Keratinocyte (primary cell): ENCODE results near the gene PDE4C. TPM values are rescaled to one million over a fixed set of nuclear protein-coding genes. Genes with fewer than 3 reads are reported as not detected.

ENCODE experiments used
- DNase-seq: peaks from one replicate; pipeline ENCODE4 v3.0.0-alpha.2; 2011; ENCODE audit warnings: low read depth, missing footprints, low spot score
- FAIRE-seq: peaks from 2 replicates; lab custom pipeline; 2011; peaks lifted over from hg19 to GRCh38; lab: Jason Lieb, UNC
- H2AFZ ChIP-seq: 2 replicates; pipeline ENCODE4 v1.6.0; 2012; ENCODE audit warnings: low read length, control low read depth, inconsistent platforms; ENCODE audit not compliant: control insufficient read depth
- H3K27ac ChIP-seq: 2 replicates; pipeline ENCODE4 v1.5.1; 2011; ENCODE audit warnings: low read length; ENCODE audit not compliant: control insufficient read depth, insufficient read depth
- H3K27me3 ChIP-seq: 3 replicates; pipeline ENCODE4 v1.6.0; 2011; ENCODE audit warnings: low read length; ENCODE audit not compliant: control insufficient read depth, insufficient read depth; ENCODE audit errors: extremely low read depth
- H3K36me3 ChIP-seq, 2 experiments: 2 replicates in 1 of 2; 3 replicates in 1 of 2; pipeline ENCODE4 v1.5.1; 2011; ENCODE audit warnings: low read length in 2 of 2, mild to moderate bottlenecking in 1 of 2; ENCODE audit not compliant: control insufficient read depth in 2 of 2, insufficient read depth in 2 of 2; ENCODE audit errors: extremely low read depth in 1 of 2
- H3K4me1 ChIP-seq: 3 replicates; pipeline ENCODE4 v1.5.1; 2011; ENCODE audit warnings: low read length; ENCODE audit not compliant: control insufficient read depth, insufficient read depth; ENCODE audit errors: extremely low read depth
- H3K4me2 ChIP-seq: 3 replicates; pipeline ENCODE4 v1.6.0; 2011; ENCODE audit warnings: low read depth, low read length; ENCODE audit not compliant: control insufficient read depth, insufficient read depth; ENCODE audit errors: extremely low read depth
- H3K4me3 ChIP-seq, 3 experiments: fragments of 200-600 bp in 1 of 3; sonication (generic) in 1 of 3; 2 replicates in 2 of 3; 3 replicates in 1 of 3; pipeline ENCODE4 v1.5.1; 2011 to 2016; ENCODE audit warnings: low read length in 3 of 3, mild to moderate bottlenecking in 3 of 3, control low read depth in 2 of 3, inconsistent platforms in 1 of 3, low read depth in 1 of 3, mixed read lengths in 1 of 3, mixed run types in 1 of 3, moderate library complexity in 1 of 3; ENCODE audit not compliant: control insufficient read depth in 2 of 3, insufficient read depth in 2 of 3; ENCODE audit errors: extremely low read depth in 1 of 3
- H3K79me2 ChIP-seq: 2 replicates; pipeline ENCODE4 v1.6.0; 2012; ENCODE audit warnings: low read length; ENCODE audit not compliant: control insufficient read depth, insufficient read depth
- H3K9ac ChIP-seq: 3 replicates; pipeline ENCODE4 v1.6.0; 2011; ENCODE audit warnings: low read length; ENCODE audit not compliant: control insufficient read depth, insufficient read depth; ENCODE audit errors: extremely low read depth
- H3K9me1 ChIP-seq: 3 replicates; pipeline ENCODE4 v1.6.0; 2011; ENCODE audit warnings: low read length; ENCODE audit not compliant: control insufficient read depth, insufficient read depth; ENCODE audit errors: extremely low read depth
- H3K9me3 ChIP-seq: 2 replicates; pipeline ENCODE4 v1.5.1; 2012; ENCODE audit warnings: low read depth, low read length; ENCODE audit not compliant: control insufficient read depth
- H4K20me1 ChIP-seq: 3 replicates; pipeline ENCODE4 v1.6.0; 2011; ENCODE audit warnings: low read length; ENCODE audit not compliant: control insufficient read depth, insufficient read depth; ENCODE audit errors: extremely low read depth
- CTCF ChIP-seq, 3 experiments: IDR thresholded peaks in 1 of 3; conservative IDR thresholded peaks in 1 of 3; optimal IDR thresholded peaks in 1 of 3; 2 replicates in 2 of 3; 3 replicates in 1 of 3; pipeline versions ENCODE3 to v1.5.1; 2011; ENCODE audit warnings: low read length in 3 of 3, mild to moderate bottlenecking in 3 of 3, moderate library complexity in 2 of 3, control low read depth in 1 of 3, inconsistent platforms in 1 of 3; ENCODE audit not compliant: insufficient read depth in 2 of 3; ENCODE audit errors: extremely low read depth in 1 of 3
- EZH2 ChIP-seq: IDR thresholded peaks from one replicate; pipeline ENCODE4 v1.6.1; 2012; ENCODE audit warnings: inconsistent platforms, mild to moderate bottlenecking, low read length, moderate library complexity
- dilution Hi-C: fragments of 300-500 bp; cut with MboI; formaldehyde crosslinking; loops from one replicate; pipeline ENCODE4 v1.7.0; 2020; ENCODE audit warnings: low sequenced_read_pairs; ENCODE audit not compliant: extremely low pct_ligation_motif_present
- polyA plus RNA-seq, 5 experiments: library from polyadenylated mRNA; depleted of rRNA in 3 of 5; stranded (reverse) in 3 of 5; stranded (forward) in 1 of 5; unstranded in 1 of 5; fragments of >200 nt; gene quantifications; 1 replicate in 1 of 5; 2 replicates in 3 of 5; 3 replicates in 1 of 5; pipeline versions ENCODE4 v1.2.1 to v1.2.3, GENCODE V29; 2011 to 2012; ENCODE audit warnings: missing spikeins in 2 of 5, low read depth in 1 of 5, low replicate concordance in 1 of 5

Gene PDE4C
- polyA plus RNA-seq, 1 donor (not counting 4 experiments of a cell fraction or from before 2014, with no cell fraction given): not detected

GRCh38 chr19:18245297-18245696, 19.1 kb upstream of the PDE4C start:
- TF ChIP-seq CTCF (optimal IDR thresholded peaks at IDR 0.05 in 1 of 3, IDR thresholded peaks at IDR 0.05 in 1 of 3, conservative IDR thresholded peaks at IDR 0.05 in 1 of 3; ENCODE audit: extremely low read depth in 1 of 3, insufficient read depth in 2 of 3, low read length in 3 of 3) (no peak), EZH2 (no peak)
- Histone ChIP-seq H2AFZ (no peak overlapping the region), H3K9ac (no peak overlapping the region), H3K27me3 (no peaks in the 10 kb centered on the region), H3K36me3 (no peaks in the 10 kb centered on the region), H3K79me2 (no peaks in the 10 kb centered on the region), H3K9me1 (no peaks in the 10 kb centered on the region), H4K20me1 (peaks cover 4% of the 10 kb centered on the region), H3K9me3 (no peaks in the 10 kb centered on the region), H3K4me3 (no peak overlapping the region), H3K4me2 (no peak overlapping the region), H3K27ac (no peak overlapping the region), H3K4me1 (no peaks in the 10 kb centered on the region)
- FAIRE-seq: no peak
- DNase-seq: no peak
- dilution Hi-C loops: no loop called here

- Histone ChIP-seq H3K27ac (no peak overlapping the region), H3K4me2 (no peak overlapping the region), H3K9me3 (no peaks in the 10 kb centered on the region), H3K36me3 (no peaks in the 10 kb centered on the region), H3K79me2 (no peaks in the 10 kb centered on the region), H3K27me3 (no peaks in the 10 kb centered on the region), H2AFZ (no peak overlapping the region), H3K4me3 (no peak overlapping the region), H3K4me1 (no peaks in the 10 kb centered on the region), H4K20me1 (peaks cover 4% of the 10 kb centered on the region), H3K9ac (no peak overlapping the region), H3K9me1 (no peaks in the 10 kb centered on the region)
- DNase-seq (no peak), FAIRE-seq (no peak)
- dilution Hi-C loops: no loop called here
- TF ChIP-seq CTCF (optimal IDR thresholded peaks at IDR 0.05 in 1 of 3, IDR thresholded peaks at IDR 0.05 in 1 of 3, conservative IDR thresholded peaks at IDR 0.05 in 1 of 3; ENCODE audit: extremely low read depth in 1 of 3, insufficient read depth in 2 of 3, low read length in 3 of 3) (no peak), EZH2 (no peak)
Measured at GRCh38 chr19:18239303-18239702, 13.1 kb upstream of the PDE4C start.
